ENCODE measurements around the gene TENM3.

The TENM3 gene

DNA sequence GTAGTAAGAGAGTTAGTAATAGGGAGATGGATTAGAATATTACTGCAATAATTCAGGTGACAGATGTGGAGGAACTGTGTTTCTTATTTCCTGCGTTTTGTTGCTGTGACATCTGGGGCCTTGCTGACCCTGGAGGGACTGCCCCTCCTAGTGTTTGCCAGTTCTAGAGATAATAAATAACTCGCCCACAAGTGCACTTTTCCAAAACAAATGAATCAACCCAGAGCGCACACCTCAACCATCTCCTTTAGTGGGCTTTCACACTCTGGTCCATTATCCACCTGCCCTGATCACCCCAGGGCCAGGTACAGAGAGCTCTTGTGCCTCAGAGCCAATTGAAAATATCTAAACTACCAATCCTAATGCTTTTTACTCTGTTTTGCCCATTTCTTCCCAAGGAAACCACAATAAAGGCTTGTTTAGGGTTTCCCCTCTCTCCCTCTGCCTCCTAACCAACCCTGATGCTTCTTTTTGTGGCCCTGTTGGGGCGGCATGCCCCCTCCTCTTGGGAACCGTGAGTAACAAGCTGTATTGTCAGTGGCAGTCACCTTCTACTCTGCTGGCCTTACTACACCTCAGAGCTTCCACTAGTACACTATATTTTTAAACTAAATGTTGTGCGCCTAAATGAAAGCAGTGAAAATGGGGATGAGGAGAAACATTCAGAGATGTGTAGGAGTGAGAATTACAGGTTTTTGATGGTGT lies 270.5 kb downstream of the TENM3 start:
- DNase-seq (ENCODE audit: low read depth in 2 of 2): no peak

DNA sequence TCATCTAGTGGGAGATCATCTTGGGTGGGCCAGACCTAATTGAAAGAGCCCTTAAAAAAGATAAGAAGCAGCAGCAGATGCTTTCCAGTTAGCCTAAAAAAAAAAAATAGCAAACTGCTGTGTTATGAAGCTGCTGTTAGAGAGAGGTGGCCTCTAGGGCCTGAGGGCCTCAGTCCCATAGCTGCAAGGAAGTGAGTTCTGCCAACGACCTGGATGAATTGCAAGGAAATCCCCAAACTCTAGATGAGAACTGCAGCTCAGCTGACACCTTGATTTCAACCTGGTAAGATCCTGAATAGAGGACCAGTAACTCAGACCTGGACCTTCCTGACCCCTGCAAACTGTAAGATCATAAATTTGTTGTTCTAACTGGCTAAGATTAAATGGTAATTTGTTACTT lies 275.2 kb downstream of the TENM3 start:
- DNase-seq (ENCODE audit: low read depth in 2 of 2): no peak

DNA sequence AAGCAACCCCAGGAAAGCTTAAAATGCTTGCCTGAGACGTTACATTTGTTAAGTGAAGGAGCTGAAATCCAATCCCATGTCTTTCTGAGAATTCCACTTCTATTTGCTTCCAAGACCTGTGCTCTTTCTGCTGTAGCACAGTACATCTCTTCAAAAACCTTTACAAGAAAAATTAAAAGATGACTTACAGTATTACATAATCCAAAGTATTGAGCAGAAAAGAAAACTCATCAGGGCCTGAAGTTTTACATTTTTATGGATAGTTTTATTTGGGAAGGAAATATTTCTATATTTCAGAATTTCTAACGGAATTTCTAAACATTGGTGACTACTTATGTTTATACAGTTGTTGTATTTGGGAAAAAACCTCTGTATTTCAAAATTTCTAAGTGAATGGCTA lies 276.3 kb downstream of the TENM3 start:
- DNase-seq (ENCODE audit: low read depth in 2 of 2): no peak

DNA sequence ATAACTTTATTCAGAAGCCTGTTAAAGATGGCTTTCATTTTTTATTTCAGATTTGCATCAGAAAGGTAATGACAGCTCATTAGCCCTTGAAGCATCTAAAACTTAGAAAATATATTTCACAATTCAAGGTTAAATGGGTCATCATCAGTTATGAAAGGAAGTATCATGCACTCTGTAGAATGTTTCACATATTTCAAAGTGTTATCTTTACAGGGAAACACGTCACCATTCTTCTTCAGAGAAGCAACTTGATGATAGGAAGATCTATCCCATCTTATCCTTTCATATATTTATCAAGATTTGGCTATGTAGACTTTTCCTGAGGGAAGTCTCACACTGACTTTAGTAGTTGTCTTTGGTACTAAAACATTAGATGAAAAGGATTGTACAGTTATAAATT lies 277.8 kb downstream of the TENM3 start:
- DNase-seq (ENCODE audit: low read depth in 2 of 2): no peak

DNA sequence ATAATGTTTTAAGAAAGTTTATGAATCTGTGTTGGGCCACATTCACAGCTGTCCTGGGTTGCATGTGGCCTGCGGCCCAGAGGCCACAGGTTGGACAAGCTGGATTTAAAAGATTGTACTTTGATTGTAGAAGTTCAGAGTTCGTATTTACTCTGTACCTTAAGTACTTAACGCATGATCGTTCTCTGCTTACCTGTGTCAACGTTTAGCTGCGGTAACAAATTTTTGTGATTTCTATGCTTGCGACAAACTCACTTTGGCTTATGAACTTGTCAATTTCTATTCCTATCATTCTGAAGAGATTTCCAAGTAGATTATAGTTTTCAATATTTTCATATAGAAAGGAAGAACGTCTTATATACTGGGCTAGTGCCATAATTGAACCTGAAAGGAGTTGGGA lies 285.6 kb downstream of the TENM3 start:
- no peak for DNase-seq (ENCODE audit: low read depth in 2 of 2)

DNA sequence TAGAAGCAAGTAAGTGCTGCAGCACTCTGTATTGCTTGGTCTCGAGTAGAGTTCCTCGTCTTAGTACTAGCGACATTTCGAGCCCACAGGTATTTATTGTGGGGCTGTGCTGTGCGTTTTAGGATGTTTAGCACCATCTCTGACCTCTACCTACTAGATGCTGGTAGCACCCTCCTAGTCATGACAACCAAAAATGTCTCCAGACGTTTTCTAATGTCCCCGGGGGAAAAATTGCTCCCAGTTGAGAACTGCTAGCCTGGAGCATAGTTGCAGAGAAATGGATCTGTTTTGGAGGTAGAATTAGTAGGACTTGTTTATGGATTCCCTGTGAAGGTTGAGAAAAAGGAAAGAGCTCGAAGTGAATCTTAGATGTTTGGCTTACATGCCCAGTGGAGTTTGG lies 287.2 kb downstream of the TENM3 start:
- DNase-seq (ENCODE audit: low read depth in 2 of 2): no peak

DNA sequence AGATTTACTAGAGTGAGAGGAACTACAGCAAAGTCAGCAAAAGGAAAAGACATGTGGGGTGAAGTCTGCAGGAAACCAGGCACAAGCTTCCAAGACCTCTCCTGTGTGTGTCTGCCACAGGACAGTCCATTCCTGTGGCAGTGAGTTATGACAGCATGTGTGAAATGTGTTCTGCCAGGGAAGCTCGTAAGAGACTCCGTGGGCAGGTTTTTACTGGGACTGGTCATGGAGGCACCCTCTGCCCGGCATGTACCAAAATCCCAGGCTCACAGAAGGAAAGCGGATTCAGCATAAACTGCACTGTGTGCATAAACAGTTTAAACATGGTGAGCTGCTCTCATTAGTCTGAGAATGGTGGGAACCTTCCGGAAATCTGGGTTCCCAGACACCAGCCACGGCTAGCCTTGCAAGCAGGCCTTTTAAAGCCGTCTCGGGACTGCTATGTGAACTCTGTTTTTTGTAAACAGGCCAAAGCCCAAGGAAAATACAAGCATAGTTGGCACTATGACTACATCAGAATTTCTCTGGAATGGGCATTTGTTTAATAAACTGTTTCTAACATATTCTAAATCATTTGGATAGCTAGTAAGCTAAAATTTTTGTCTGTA lies 288.5 kb downstream of the TENM3 start:
- DNase-seq (ENCODE audit: low read depth in 2 of 2): no peak

DNA sequence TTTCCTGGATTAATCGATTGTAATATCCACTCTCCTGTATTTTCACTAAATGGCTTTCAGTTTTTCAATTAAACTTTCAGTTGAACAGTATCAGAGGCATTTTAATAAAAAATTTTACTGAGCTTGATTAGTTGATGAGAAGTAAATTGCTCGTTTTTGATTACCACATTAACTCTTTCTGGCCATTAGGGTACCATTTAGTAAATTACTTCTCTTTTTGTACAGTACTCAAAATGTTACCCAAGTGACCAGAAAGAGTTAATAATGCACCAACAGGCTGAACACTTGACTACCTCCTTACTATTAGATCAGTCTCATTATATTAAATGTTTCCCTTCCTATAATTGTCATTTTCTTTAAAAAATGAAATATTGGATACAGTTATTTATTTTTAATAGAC lies 289.2 kb downstream of the TENM3 start:
- no peak for DNase-seq (ENCODE audit: low read depth in 2 of 2)

DNA sequence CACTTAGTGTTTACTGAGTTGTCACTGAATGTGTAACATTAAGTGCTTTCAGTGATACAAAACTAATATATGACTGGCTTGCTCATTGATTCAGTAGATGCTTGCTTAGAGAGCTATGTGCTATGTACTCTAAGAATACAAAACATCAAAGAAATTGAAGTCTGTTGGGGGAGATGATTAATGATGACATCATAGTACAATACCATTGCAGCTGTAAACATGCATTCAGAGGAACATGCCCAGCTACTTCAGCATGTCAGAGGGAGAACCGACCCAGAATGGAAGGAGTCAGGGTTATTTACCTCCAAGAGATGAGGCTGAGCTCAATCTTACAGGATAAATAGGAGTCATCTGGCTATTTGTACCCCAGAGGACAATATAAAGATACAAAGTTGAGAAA lies 290.8 kb downstream of the TENM3 start:
- DNase-seq (ENCODE audit: low read depth in 2 of 2): peak; percentile 8 to 11

DNA sequence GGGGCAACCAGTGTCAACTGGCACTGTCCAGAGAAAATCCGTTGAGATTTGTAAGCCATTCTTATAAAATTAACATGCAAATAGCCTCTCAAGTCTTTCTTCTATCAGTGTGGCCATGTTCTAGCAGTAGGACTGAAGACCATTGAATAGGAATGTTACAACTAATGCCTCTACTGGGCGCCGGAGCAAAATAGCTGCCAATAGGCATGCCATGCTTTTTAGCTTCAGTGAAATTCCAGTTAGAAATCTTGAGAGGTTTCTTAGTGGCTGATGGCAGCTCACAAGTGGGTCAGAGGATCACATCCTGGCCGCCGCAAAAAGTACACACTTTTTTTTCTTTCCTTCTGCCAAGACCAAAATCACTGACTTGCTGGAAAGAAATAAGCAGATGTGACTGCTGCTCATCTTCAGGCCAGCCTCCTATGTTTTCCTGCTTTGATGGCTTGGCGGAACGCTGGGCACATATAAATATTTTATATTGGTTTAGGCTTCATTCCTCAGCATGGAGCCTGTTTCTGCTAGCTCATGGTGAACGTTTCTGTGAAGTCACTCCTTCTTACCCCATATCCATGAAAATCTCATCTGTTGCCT lies 293.1 kb downstream of the TENM3 start:
- DNase-seq (ENCODE audit: low read depth in 2 of 2): no peak

DNA sequence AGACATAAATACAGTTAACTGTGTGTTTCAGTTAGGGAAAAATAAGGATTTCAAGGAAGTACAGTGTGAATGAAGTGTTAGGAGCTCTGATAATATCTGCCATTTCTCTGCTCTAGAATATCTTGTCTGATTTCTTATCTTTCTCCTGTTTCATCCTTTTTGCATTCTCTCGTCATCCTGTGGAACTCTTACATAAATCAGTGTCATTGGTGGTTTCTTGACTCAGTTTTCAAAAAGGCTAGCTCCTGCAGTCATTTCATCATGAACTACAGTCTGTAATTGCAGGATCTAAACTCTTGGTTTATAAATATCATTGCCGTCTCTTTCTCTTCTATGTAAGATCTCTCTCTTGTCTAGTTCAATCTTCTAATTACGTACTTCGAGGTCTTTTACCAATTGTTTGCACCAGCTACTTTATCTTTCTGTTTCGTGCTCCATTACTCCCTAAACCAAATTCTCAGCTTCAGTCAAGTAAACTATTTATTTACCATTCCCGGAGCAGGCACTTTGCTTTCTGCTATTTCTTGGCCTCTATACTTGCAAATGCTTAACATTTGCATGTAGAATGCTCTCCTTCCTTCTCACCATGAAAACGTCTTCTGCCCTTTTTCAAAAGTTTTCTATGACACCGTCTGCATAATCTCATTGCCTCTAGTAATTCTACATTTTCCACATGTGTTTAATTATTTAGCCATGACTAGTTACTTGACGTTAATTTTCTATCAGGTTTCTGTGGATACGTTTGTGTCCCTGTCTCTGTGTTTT lies 294.0 kb downstream of the TENM3 start:
- no peak for DNase-seq (ENCODE audit: low read depth in 2 of 2)

DNA sequence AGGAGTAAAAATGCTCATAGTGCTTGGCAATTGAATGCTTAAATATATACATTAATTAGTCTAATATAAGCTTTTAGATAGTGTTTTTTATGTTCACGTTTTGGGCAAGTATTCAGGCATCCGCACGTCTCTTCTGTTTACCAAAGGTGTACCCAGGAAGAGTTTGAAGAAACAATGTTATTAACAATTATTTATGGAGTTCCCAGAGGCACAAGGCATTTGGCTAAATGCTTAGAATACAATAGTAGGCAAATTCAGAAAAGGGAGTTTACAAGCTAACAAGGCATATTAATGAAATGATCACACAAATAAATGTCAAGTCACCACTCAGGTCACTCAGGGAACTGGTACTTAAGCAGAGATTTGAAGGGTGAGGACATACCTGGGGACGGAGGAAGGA lies 294.8 kb downstream of the TENM3 start:
- no peak for DNase-seq (ENCODE audit: low read depth in 2 of 2)

DNA sequence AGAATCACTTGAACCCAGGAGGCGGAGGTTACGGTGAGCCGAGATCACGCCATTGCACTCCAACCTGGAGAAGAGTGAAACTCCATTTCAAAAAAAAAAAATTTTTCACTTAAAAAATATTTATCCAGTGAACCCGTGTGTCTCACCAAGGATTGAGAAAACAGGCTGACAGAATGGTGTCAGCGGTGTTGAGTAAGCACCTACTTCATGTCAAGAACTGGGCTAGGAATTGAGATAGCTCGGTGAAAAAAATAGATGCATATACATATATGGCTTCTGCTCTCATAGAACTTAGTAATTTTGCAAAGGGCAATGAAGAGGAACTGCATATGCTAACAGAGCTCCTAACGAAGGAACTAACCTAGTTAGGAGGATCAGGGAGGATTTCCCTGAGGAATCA lies 297.3 kb downstream of the TENM3 start:
- DNase-seq (ENCODE audit: low read depth in 2 of 2): no peak

DNA sequence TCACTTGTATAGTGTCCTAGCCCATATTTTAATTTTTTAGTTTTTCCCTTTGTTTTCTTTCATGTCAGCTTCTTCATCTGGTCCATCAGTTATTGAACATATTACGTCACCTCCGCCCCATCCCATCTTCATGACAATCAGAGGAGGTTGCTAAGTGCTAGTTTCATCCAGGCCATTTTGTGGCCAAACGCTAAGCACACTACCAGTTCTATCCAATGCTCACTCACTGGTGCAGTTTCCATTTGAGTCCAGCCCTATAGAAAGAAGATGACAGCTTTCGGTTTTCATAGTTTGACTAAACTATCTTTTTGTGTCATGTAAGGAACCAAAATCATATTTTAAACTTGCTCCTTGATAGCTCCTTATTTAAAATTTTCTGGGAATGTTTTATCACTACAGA lies 304.2 kb downstream of the TENM3 start:
- no peak for DNase-seq (ENCODE audit: low read depth in 2 of 2)

DNA sequence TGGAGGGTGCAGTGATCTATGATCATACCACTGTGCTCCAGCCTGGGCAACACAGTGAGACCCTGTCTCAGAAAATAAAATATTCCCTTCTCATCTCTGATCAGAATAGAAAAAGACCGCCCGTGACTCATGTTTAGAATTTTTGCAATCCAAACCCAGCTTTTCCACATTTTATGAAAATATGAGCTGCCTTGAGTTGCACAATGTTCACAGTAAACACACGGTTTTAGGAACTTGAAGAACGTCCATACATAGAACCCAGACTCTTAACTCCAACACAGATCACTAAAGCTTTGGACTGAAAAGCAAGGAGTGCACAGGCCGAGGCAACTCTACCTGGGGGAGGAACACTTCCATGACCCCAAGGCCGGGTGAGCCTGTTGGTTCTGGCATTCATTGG lies 305.0 kb downstream of the TENM3 start:
- no peak for DNase-seq (ENCODE audit: low read depth in 2 of 2)

DNA sequence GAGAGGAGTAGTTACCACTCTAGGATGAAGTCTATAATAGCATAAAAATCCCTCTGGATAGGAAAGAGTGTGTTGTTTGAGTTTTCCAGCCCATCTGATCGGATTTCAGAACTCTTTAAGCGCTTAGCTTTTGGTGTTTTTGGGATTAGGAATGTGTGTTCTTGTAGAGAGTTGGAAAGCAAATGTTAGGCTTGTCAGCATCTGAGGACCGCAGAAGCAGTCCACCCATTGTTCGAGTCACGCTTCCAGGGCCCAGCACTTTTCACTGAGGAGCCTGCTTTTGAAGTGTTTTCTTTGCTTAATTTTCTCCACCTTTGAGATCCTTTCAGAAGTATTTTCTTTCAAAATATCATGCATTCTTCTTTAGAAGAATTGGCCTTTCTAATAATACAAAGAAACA lies 306.2 kb downstream of the TENM3 start:
- no peak for DNase-seq (ENCODE audit: low read depth in 2 of 2)

DNA sequence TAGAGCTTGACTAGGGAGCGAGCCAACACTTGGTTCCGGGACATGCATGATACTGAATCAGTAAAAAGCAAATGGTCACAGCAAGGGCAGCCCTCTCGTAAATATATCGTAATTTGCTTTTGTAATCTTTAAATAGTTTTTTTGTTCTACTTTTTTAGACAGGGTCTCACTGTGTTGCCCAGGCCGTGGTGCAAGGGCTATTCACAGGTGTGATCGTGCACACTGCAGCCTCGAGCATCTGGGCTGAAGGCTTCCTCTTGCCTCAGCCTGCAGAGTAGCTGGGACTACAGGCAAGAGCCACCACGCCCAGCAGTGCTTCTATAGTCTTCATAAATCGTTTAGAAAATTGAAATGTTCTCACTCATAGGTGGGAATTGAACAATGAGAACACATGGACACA lies 309.7 kb downstream of the TENM3 start:
- DNase-seq (ENCODE audit: low read depth in 2 of 2): no peak

DNA sequence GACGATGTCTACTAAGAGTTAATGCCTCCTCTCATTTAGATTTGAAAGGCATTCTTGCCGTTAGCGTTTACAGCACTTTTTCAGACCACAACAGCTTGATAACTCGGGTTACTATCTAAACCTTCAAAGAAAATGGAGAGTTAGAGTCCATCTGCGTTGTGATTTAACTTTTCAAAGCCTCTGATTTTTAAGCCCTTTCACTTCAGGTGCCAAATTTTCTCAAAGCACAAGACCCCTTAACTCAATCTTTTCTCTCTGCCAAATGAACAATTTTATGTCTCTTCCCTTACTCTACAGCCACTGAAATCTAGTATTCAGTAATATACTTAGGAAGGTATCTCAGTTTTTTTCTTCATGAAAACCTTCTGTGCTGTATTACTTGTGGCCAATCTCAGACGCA lies 310.5 kb downstream of the TENM3 start:
- no peak for DNase-seq (ENCODE audit: low read depth in 2 of 2)

DNA sequence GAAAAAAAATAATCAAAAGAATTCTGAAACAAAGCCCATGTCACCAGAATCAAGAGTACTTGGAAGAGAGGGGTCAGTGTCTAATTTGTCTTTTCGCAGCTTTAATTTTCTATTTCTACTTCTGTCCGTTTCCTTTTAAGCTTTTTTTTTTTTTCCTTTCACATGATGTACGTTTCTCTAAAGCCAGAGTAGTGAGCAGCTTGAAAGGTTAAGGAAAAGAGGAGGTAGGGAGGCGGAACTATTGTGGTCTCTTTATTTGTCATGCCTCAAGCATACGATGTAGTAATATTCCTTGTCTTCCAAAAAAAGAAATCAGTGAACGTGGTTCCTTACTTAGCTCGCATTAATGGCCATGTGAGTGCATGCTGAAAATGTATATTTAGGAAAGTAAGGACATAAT lies 311.5 kb downstream of the TENM3 start:
- no peak for DNase-seq (ENCODE audit: low read depth in 2 of 2)

DNA sequence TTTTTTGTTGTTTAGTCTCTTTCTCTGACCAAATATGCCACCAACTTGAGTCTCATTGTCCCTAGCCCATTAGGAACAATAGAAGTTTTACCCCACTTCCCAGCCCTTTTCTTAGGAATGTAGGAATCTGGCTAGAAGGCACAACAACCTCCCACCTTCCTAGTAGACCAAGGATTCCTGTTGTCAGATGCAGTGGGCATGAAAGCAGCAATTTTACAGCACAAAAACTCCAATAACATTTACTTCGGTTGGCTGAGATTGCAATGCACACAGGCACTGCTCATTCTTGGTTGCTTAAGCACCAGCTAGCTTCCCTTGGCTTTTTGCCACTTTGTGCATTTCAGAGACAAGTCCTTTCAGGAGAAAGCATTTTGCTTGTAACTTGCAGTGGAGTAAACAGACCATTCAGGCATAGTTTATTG lies 312.8 kb downstream of the TENM3 start:
- peak; percentile 53 to 57 for DNase-seq (ENCODE audit: low read depth in 2 of 2)

DNA sequence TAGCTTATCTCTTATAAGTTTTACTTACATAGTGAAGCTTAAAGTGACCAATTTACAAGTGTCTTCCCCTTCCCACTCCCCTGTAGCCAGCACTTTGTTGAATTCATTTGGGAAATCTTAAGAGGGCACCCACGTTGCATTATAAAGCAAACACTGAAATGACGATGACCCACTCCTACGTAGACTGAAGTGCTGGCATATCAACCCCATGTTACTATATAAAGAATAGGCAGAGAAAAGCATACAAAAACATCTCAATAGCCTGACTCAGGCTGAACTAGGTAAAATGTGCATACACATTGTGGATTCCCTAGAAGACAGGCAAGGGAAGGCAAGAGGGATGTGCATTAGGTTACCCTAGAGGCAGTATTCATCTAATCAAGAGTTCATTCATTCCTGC lies 313.4 kb downstream of the TENM3 start:
- no peak for DNase-seq (ENCODE audit: low read depth in 2 of 2)

DNA sequence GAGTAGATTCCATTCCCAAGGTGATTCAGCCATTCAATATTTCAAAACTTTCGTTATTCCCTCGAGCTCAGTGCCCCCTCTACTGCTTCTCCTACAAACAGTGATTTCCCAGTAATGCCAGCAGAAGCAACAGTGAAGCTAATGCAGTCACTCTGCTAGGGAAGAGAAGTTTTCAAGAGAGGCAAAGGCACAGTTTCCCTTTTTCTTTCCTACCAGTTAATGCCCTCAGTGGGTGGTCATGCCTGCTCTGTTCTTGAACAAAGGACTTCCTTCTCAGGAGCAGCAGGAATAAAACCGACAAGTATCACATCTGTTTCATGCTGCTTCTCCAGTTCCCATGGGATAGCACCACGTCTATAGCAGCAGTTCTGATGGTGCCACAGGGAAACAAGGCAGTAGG lies 317.2 kb downstream of the TENM3 start:
- DNase-seq (ENCODE audit: low read depth in 2 of 2): peak in 1 of 2 experiments; percentile 16

DNA sequence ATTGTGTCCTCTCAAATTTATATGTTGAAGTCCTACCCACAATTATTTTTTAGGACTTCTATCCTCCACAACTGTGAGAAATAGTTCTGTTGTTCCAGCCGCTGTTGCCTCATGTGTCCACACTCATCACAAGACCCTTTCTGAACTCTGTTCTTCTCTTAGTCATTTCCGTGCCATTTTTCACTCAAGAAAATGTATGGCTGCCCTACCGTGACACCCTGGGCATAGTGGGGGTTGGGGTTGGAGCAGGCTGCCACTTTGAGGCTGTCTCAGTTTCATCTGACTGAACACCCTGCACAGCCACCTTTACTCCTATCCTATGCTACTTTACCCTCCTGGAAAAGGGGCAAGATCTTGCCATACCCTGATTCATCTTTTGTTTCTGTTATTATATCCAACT lies 319.1 kb downstream of the TENM3 start:
- no peak for DNase-seq (ENCODE audit: low read depth in 2 of 2)

Data from fibroblast of skin of left quadriceps (primary cell).